Osteocyte (in vitro differentiated cells): Measurements from ENCODE around the gene SH3PXD2A. TPM values are rescaled to one million over a fixed set of nuclear protein-coding genes. Genes with fewer than 3 reads are reported as not detected.

Source experiments
- DNase-seq: peaks from one replicate; pipeline ENCODE4 v3.0.0; 2021; ENCODE audit warnings: mixed read lengths; ENCODE audit not compliant: unreplicated experiment; ENCODE audit errors: extremely low spot score
- H3K27ac Mint-ChIP-seq: one replicate; pipeline ENCODE4 v1.8.0; 2021; ENCODE audit warnings: mild to moderate bottlenecking, mixed read lengths; ENCODE audit not compliant: unreplicated experiment
- H3K27me3 Mint-ChIP-seq: one replicate; pipeline ENCODE4 v1.8.0; 2021; ENCODE audit warnings: mixed read lengths; ENCODE audit not compliant: unreplicated experiment
- H3K36me3 Mint-ChIP-seq: one replicate; pipeline ENCODE4 v1.8.0; 2021; ENCODE audit warnings: mixed read lengths; ENCODE audit not compliant: unreplicated experiment
- H3K4me1 Mint-ChIP-seq: one replicate; pipeline ENCODE4 v1.8.0; 2021; ENCODE audit warnings: mixed read lengths; ENCODE audit not compliant: unreplicated experiment
- H3K4me3 Mint-ChIP-seq: one replicate; pipeline ENCODE4 v1.8.0; 2021; ENCODE audit warnings: mild to moderate bottlenecking, moderate library complexity, mixed read lengths; ENCODE audit not compliant: unreplicated experiment
- H3K9me3 Mint-ChIP-seq: one replicate; pipeline ENCODE4 v1.8.0; 2021; ENCODE audit warnings: mixed read lengths; ENCODE audit not compliant: unreplicated experiment
- total RNA-seq: library from RNA; stranded (reverse); gene quantifications from 2 replicates; pipeline ENCODE4 v1.2.1, GENCODE V29; 2021
- TF ChIP-seq, protein P1 (sequence below): fragments of 200-600 bp; sonication (generic); IDR thresholded peaks from 2 replicates; pipeline ENCODE4 v1.5.0; 2021; ENCODE audit warnings: antibody characterized with exemption, mild to moderate bottlenecking, moderate library complexity

SH3PXD2A gene
- total RNA-seq, 1 donor from 2014 or later = 43.0 TPM

DNA sequence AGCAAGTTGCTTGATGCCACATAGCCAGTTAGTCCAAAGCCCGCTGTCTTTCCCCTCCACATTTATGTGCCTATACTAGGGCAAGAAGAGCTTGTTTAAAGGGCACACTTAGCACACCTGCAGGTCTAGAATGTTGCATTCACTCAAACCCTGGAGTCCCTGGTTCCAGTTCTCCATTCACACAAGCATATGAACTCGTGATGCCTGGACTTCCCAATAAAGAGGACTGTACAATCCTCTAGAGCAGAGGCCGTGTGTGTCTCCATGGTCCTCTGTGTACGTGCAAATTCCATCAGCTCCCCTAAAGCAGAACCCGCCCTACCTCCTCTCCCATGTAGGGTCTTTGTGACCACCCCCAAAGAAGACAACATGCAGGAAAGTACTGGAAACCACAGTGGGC, 3.0 kb upstream of the SH3PXD2A start:
- Mint-ChIP-seq H3K27ac (no peak overlapping the region), H3K9me3 (no peaks in the 10 kb centered on the region), H3K4me3 (no peak overlapping the region), H3K4me1 (peaks cover 18% of the 10 kb centered on the region), H3K27me3 (peaks cover 31% of the 10 kb centered on the region), H3K36me3 (no peaks in the 10 kb centered on the region)
- no peak for DNase-seq
- TF ChIP-seq, protein P1, sequence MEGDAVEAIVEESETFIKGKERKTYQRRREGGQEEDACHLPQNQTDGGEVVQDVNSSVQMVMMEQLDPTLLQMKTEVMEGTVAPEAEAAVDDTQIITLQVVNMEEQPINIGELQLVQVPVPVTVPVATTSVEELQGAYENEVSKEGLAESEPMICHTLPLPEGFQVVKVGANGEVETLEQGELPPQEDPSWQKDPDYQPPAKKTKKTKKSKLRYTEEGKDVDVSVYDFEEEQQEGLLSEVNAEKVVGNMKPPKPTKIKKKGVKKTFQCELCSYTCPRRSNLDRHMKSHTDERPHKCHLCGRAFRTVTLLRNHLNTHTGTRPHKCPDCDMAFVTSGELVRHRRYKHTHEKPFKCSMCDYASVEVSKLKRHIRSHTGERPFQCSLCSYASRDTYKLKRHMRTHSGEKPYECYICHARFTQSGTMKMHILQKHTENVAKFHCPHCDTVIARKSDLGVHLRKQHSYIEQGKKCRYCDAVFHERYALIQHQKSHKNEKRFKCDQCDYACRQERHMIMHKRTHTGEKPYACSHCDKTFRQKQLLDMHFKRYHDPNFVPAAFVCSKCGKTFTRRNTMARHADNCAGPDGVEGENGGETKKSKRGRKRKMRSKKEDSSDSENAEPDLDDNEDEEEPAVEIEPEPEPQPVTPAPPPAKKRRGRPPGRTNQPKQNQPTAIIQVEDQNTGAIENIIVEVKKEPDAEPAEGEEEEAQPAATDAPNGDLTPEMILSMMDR = no peak

GRCh38 chr10:103856797-103857170, 1.4 kb upstream of the SH3PXD2A start:
- TF ChIP-seq, protein P1 = no peak
- H3K4me1 Mint-ChIP-seq = peaks cover 18% of the 10 kb centered on the region
- DNase-seq = no peak
- H3K4me3 Mint-ChIP-seq = no peak overlapping the region
- peaks cover 35% of the 10 kb centered on the region for H3K27me3 Mint-ChIP-seq
- no peaks in the 10 kb centered on the region for H3K36me3 Mint-ChIP-seq
- no peaks in the 10 kb centered on the region for H3K9me3 Mint-ChIP-seq
- H3K27ac Mint-ChIP-seq = no peak overlapping the region

DNA sequence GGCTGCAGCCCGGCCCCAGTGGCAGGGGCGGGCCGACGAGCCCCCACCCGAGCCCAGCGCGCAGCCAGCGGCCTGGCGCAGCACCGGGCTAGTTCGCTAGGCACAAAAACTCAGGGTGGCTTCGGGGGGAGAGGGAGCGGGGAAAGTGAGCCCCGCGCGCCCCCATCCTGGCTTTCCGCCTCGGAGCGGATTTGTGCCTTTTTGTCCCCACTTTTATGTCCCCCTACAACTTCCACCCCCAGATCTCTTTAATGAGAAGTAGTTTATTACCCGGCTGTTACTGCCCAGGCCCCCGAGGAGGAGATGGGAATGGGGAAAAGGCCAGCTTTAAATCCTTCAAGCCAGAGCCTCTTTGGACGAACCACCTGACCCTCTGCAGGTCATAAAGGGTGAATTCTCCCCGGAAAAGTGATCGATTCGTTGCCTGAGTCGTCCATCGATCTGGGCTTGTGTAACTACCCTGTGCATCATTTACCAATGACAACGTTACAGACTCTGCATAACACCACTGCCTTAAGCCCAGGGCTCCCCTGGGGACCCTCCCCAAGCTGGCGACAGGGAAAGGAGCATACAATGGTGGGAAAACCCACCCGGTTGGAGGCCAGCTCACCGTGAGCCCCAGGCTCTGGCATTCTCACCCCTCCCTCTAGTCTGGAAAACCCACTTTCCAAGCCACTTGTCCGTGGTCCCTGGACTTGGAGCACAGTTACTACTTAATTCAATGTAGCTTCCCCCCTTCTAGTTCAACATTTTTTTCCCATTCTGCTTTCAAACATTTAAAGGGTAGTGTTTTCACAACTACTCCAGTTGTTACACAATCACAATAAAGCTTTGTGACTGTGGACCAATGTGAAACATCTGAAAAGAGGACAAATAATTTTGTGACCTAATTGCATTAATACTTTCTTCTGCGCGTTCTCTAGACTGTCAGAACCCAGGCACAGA, 748 bp upstream of the SH3PXD2A start:
- no peak for DNase-seq
- no peak overlapping the region for H3K27ac Mint-ChIP-seq
- H3K36me3 Mint-ChIP-seq = no peaks in the 10 kb centered on the region
- H3K9me3 Mint-ChIP-seq = no peaks in the 10 kb centered on the region
- H3K4me3 Mint-ChIP-seq = peak overlapping the region; percentile 55
- TF ChIP-seq, protein P1 = no peak
- peaks cover 31% of the 10 kb centered on the region for H3K27me3 Mint-ChIP-seq
- H3K4me1 Mint-ChIP-seq = peaks cover 18% of the 10 kb centered on the region

DNA sequence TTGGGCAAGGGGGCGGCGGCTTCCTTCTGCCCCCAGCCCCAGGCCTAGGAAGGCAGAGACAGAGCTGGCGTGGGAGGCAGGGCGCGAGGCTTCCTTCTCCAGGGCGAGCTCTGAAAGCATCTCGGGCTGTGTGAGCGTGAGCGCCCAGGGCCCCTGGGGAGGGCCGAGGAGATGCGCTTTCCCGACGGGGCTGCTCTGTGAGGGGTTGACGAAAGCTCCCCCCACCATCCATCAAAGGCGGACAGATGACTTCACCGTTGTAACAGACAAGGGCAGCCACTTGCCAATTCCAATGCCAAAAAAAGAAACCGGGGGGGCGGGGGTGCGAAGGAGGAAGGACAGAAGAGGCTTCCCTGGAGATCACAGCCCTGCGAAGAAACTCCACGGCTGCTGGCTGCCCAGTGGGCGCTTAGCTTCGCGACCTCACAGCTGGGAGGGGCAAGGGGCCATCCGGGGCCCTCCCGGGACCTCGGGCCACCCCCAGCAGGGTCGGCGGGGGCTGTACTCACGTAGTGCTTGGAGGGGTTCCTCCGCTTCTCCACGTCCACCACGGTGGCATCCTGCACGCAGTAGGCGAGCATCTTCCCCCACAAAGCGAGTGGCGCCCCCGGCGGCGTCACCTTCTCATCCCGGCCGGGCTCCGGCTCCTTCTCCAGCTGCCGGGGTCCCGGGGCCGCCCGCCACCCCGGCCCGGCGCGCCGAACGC, 537 bp downstream of the SH3PXD2A start:
- H3K4me1 Mint-ChIP-seq = peaks cover 21% of the 10 kb centered on the region
- H3K36me3 Mint-ChIP-seq = no peaks in the 10 kb centered on the region
- peaks cover 37% of the 10 kb centered on the region for H3K27me3 Mint-ChIP-seq
- no peak for DNase-seq
- TF ChIP-seq, protein P1 = peak; percentile 32
- no peak overlapping the region for H3K27ac Mint-ChIP-seq
- H3K9me3 Mint-ChIP-seq = no peaks in the 10 kb centered on the region
- H3K4me3 Mint-ChIP-seq = peak overlapping the region; percentile 79

DNA sequence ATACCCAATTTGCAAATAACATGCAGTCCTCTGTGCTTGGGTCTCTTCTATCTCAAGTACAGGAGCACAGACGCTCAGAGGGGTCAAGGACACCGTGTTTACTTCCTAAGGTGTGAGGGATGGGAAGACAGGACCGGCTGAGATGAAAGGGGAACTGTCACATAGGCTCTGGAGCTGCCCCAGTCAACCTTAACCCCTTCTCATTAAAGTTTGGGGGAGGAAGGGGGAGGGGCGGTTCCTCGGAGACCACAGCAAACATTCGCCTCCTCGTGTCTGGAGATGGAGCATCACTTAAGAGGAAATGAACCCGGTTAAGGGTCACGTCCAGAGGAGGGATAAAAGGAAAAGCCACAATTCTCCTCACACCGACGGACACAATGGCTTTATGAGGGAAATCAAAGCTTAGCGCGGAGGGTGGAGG, 1.1 kb downstream of the SH3PXD2A start:
- Mint-ChIP-seq H3K4me1 (peaks cover 18% of the 10 kb centered on the region), H3K27ac (no peak overlapping the region), H3K27me3 (peaks cover 43% of the 10 kb centered on the region), H3K36me3 (no peaks in the 10 kb centered on the region), H3K9me3 (no peaks in the 10 kb centered on the region), H3K4me3 (peak overlapping the region; percentile 79)
- TF ChIP-seq, protein P1 = no peak
- DNase-seq = no peak
